K562 (cell line): Measurements from ENCODE around the gene SORCS2. TPM values are rescaled to one million over a fixed set of nuclear protein-coding genes. Genes with fewer than 3 reads are reported as not detected.

Source experiments
- FIP1L1 ChIP-seq: fragments of 200-400 bp; formaldehyde crosslinking; IDR thresholded peaks from 2 replicates; pipeline ENCODE4 v1.6.1; 2018; ENCODE audit warnings: mild to moderate bottlenecking, low read depth, low read length; ENCODE audit not compliant: poor library complexity, severe bottlenecking
- HMG20B ChIP-seq: fragments of 250-450 bp; sonication (Bioruptor Pico); IDR thresholded peaks from 2 replicates; pipeline ENCODE4 v1.5.0; 2021; ENCODE audit warnings: mild to moderate bottlenecking
- MTA2 ChIP-seq: fragments of 450-650 bp; IDR thresholded peaks from 2 replicates; pipeline ENCODE4 v1.6.1; 2016; ENCODE audit warnings: low read depth
- NCOA1 ChIP-seq: fragments of 450-650 bp; IDR thresholded peaks from 2 replicates; pipeline ENCODE4 v1.6.1; 2016; ENCODE audit warnings: low read depth
- NFE2 ChIP-seq: IDR thresholded peaks from 2 replicates; pipeline ENCODE4 v1.6.1; 2014; ENCODE audit warnings: antibody characterized with exemption, low read depth
- PRMT5 ChIP-seq: sonication (generic); formaldehyde crosslinking; IDR thresholded peaks from 2 replicates; pipeline ENCODE4 v1.5.0; 2020; ENCODE audit warnings: missing genetic modification reagents
- RBFOX2 ChIP-seq: fragments of 200-400 bp; formaldehyde crosslinking; IDR thresholded peaks from 2 replicates; pipeline ENCODE4 v1.6.1; 2017; ENCODE audit warnings: low read depth, mild to moderate bottlenecking, low read length, moderate library complexity
- SRSF1 ChIP-seq: fragments of 200-400 bp; formaldehyde crosslinking; IDR thresholded peaks from 2 replicates; pipeline ENCODE4 v1.6.1; 2017; ENCODE audit warnings: mild to moderate bottlenecking, low read depth, low read length, moderate library complexity
- TAL1 ChIP-seq: fragments of 450-650 bp; IDR thresholded peaks from 2 replicates; pipeline ENCODE4 v1.6.1; 2016; ENCODE audit warnings: mild to moderate bottlenecking
- TARDBP ChIP-seq: fragments of 450-650 bp; IDR thresholded peaks from 2 replicates; pipeline ENCODE4 v1.6.1; 2016
- TBP ChIP-seq: optimal IDR thresholded peaks from 2 replicates; pipeline ENCODE3; 2011; ENCODE audit warnings: low read depth, low read length, improper control_type of control experiment
- TFAM ChIP-seq: fragments of 250-450 bp; sonication (Bioruptor Pico); conservative IDR thresholded peaks from 2 replicates; pipeline ENCODE4 v1.5.0; 2021; ENCODE audit warnings: mild to moderate bottlenecking, moderate library complexity
- TSC22D4 ChIP-seq: fragments of 450-650 bp; IDR thresholded peaks from 2 replicates; pipeline ENCODE4 v1.6.1; 2016; ENCODE audit warnings: missing genetic modification characterization, missing biosample characterization, control low read depth
- ZNF174 ChIP-seq: fragments of 250-450 bp; sonication (Bioruptor Pico); IDR thresholded peaks from 2 replicates; pipeline ENCODE4 v1.4.0; 2020; ENCODE audit warnings: mild to moderate bottlenecking
- ZNF316 ChIP-seq: fragments of 450-650 bp; IDR thresholded peaks from 2 replicates; pipeline ENCODE4 v1.6.1; 2016
- ZNF79 ChIP-seq: fragments of 250-450 bp; sonication (Bioruptor Pico); IDR thresholded peaks from 2 replicates; pipeline ENCODE4 v1.4.0; 2020; ENCODE audit warnings: low read depth, mild to moderate bottlenecking, moderate library complexity
- polyA plus RNA-seq, 8 experiments: library from polyadenylated mRNA; depleted of rRNA in 4 of 8; stranded (reverse) in 5 of 8; unstranded in 3 of 8; fragments of >200 nt; fragmentation: Nextera tagmentation in 2 of 8; fragmentation: Illumina TruSeq in 1 of 8; extraction: Ambion mirVana in 2 of 8; extraction: Trizol in 1 of 8; gene quantifications; 2 replicates each; pipeline versions ENCODE4 v1.2.1 to v1.2.3, GENCODE V29; 2011 to 2014; ENCODE audit warnings: inconsistent platforms in 1 of 8, missing spikeins in 1 of 8
- total RNA-seq, 7 experiments: library from RNA; depleted of rRNA in 6 of 7; stranded (reverse); fragments of >200 nt in 6 of 7; fragmentation: Illumina TruSeq in 2 of 7; extraction: Trizol in 2 of 7; gene quantifications; 2 replicates each; pipeline versions ENCODE4 v1.2.1 to v1.2.3, GENCODE V29; 2011 to 2021; ENCODE audit warnings: low replicate concordance in 1 of 7
- TF ChIP-seq, protein P1 (sequence below): fragments of 250-450 bp; sonication (Bioruptor Pico); IDR thresholded peaks from 2 replicates; pipeline ENCODE4 v1.5.0; 2022; ENCODE audit warnings: mild to moderate bottlenecking

SORCS2 gene
- total and polyA plus RNA-seq, 9 of the 15 experiments (the other 6 are each of a cell fraction or from before 2014, with no cell fraction given) = not detected

DNA sequence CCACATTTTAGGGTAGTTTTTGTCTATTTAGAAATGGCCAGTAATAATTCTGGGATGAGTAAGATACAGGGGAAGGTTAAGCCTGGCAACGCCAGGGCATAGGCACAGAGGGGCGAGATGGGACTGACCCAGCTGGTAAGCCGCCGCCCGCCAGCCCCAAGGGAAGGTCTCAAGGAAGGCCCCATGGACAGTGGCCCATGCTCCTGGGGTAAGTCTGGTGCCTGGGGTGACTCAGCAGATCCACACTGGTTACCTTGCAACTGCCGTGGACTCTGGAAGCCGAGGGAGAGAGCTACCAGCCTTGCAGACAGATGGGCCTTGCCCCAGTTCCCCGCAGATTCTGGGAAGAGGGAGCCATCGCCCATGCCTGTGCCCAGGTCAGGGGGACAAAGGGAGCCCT is 567.9 kb downstream of the SORCS2 start (continued):
- TF ChIP-seq PRMT5 = no peak
- no peak for TF ChIP-seq ZNF79
- no peak for TF ChIP-seq ZNF174 (CRISPR knock-in tag)
- TF ChIP-seq NCOA1 = no peak
- TF ChIP-seq HMG20B (CRISPR knock-in tag) = no peak
- TF ChIP-seq TSC22D4 (tag) = no peak
- TF ChIP-seq RBFOX2 = peak; percentile 9
- TF ChIP-seq FIP1L1 = no peak
- no peak for TF ChIP-seq MTA2
- TF ChIP-seq TBP = no peak
- no peak for TF ChIP-seq TARDBP
- TF ChIP-seq NFE2 = peak; percentile 76
- TF ChIP-seq TFAM = no peak
- TF ChIP-seq TAL1 = no peak
- TF ChIP-seq SRSF1 = no peak
- TF ChIP-seq, protein P1, sequence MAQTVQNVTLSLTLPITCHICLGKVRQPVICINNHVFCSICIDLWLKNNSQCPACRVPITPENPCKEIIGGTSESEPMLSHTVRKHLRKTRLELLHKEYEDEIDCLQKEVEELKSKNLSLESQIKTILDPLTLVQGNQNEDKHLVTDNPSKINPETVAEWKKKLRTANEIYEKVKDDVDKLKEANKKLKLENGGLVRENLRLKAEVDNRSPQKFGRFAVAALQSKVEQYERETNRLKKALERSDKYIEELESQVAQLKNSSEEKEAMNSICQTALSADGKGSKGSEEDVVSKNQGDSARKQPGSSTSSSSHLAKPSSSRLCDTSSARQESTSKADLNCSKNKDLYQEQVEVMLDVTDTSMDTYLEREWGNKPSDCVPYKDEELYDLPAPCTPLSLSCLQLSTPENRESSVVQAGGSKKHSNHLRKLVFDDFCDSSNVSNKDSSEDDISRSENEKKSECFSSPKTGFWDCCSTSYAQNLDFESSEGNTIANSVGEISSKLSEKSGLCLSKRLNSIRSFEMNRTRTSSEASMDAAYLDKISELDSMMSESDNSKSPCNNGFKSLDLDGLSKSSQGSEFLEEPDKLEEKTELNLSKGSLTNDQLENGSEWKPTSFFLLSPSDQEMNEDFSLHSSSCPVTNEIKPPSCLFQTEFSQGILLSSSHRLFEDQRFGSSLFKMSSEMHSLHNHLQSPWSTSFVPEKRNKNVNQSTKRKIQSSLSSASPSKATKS (CRISPR knock-in tag) = no peak
- peak; percentile 59 for TF ChIP-seq ZNF316
